Fibroblast of skin of back (primary cell): Measurements from ENCODE around the gene ACTA2.
A peak's percentile ranks its signal among the peaks of the same experiment; 100 is the strongest.

Source experiments
- DNase-seq: peaks from one replicate; pipeline ENCODE4 v3.0.0-alpha.2; 2013

The ACTA2 gene

DNA sequence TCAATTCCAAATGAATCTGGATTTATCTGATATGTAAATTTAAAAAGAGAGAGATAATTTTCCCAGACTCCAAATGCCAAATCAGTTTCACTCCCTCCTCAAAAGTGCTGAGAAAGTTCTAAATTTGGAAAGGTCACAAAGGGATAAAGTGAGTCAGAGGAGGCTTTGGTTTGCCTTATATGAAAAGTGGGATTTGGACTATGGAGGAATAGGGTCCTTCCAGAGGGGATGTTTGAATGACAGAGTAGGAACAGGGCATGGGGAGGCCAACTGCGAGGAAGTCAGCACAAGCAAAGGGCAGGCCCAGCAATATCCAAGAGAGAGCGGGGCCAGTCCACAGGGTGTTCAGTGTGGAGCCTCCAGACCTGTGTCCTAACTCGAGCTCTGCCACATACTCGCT, 28.2 kb upstream of the ACTA2 start:
- no peak for DNase-seq

DNA sequence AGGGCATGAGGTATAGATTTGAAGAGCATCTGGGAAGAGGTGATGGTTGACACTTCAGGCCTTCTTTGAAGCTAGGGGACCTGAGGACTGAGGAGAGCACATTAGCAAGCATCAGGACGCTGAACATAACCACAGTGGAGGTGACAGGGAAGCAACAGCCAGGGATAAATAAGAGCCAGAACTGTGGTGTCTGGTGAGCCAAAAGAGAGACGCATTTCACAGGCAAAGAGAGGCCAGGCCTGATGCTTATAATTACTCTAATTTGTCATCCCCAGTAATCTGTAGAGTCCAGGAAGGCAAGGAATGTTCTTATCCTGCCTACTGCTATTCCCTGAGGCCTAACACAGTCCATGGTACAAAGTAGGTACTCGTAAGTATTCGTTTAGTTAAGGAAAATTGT, 27.7 kb upstream of the ACTA2 start:
- no peak for DNase-seq

DNA sequence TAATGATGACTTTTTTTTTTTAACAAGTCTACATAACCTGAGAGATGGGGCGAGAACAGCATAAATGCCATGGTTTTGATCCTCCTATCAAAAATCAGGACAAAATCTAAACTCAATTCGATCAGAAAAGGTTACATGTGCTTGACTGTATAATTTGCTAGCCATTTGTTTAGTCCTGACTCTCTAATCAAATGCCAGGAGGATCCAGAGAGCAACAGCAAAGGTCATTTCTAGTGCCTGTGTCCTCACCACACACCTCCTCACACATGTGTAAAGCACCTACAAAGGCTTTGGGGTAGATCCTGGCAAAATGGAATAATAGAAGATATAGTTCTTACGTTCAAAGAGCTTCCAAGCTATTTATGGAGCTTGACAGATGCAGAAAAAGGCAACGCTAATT, 27.0 kb upstream of the ACTA2 start:
- DNase-seq, result no peak

DNA sequence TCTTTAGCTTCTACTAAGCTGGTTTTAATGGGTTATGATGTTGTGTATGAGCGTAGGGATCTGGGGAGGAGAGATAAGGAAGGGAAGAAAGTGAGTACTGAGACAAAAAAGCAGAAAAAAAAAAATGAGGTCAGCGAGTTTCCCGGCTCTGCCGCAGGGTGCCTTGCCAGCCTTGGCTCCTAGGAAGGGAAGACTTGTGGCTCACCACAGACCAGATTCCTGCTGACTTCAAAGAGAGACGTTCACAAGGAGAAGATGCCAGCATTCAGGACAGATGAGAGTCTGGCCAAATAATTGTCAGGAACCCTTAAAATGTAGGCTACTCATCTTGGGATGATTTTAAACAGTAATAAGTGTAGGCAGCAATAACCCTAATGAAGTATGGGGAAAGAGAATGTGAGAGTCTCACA, 26.6 kb upstream of the ACTA2 start:
- DNase-seq, result peak; percentile 87

DNA sequence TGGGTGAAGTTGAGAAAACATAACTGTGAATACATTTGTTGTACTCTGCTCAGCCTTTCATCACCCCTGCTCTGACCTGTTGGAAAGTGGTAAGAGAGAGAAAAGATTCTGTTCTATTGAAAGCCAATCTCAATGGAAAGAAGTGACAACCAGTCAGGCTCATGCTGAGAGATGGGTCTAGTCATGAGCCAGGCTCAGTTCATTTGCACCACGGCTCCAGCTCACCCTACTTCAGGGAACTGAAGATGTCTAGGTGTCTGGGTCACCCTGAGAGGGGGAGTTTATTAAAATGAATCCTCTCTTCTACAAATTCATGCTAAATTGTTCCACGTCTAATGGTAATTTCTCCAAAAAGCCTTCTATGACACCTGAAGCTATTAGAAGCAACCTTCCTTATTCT, 25.9 kb upstream of the ACTA2 start:
- DNase-seq, result no peak

DNA sequence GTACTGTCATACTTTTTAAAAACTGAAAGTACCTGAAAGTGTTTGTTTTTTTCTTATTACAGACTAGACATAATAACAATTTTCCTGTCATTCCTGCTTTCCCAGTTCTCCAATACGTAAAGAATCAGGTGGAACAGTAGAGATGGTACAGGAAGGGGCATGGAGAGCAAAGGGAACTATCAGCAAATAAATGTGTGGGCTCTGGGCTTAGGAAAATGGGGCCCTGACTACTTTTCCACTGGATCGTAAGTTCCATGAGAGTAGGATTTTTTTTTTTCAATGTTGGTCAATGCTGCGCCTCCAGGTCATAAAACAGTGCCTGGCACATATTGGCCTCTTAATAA, 22.8 kb upstream of the ACTA2 start:
- DNase-seq, result no peak

DNA sequence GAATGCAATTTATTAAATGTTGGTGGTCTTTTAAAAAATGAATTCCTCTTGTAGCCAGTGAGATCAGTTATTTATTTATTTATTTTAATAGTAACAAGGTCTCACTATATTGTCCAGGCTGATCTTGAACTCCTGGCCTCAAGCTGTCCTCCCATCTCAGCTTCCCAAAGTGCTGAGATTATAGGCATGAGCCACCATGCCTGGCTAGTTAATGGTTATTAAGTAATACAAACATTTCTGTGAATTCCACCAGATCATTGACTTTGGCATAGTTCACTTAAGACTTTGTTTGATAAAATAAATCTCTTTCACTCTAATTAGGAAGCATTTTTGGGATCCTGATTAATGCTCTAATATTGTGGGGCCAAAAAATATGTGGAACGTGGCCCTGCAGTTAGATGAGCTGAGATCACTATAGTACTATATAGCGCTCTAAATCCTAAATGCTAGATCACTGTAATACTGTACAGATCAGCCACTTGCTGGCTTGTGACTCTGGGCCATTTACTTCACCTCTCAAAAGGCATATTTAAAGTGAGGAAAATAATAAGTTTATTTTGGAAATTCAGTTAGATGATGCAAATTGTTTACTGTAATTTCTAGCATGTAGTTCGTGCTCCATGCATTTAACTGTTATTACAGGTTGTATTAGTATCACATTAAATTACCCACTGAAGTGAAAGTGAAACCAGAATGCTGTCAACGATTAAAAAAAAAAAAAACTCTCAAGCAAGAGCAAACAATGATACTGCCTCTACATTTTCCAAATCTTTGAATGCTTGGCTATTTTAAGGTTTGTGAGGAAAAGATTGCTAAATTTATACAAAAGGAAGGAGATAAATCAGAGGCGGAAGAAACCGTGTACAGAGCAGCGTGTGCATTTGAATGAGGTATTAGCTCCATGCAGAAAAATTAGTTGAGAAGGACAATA, 22.1 kb upstream of the ACTA2 start:
- no peak for DNase-seq

DNA sequence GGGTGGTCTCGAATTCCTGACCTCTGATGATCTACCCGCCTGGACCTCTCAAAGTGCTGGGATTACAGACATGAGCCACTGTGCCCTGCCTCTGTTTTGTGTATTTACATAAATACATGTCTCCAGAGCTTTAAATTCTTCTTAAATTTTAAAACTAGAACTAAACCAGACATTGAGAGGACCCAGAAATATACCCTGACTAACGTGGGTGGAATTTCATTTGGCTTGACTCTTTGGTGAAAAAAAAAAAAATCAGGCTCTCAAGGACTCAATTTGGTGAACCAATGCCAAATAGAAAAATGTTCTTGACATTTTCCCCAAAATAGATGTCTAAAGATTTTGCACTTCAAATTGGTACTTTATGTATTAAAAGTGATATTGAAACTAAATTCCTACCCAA, 21.4 kb upstream of the ACTA2 start:
- DNase-seq, result peak; percentile 71

DNA sequence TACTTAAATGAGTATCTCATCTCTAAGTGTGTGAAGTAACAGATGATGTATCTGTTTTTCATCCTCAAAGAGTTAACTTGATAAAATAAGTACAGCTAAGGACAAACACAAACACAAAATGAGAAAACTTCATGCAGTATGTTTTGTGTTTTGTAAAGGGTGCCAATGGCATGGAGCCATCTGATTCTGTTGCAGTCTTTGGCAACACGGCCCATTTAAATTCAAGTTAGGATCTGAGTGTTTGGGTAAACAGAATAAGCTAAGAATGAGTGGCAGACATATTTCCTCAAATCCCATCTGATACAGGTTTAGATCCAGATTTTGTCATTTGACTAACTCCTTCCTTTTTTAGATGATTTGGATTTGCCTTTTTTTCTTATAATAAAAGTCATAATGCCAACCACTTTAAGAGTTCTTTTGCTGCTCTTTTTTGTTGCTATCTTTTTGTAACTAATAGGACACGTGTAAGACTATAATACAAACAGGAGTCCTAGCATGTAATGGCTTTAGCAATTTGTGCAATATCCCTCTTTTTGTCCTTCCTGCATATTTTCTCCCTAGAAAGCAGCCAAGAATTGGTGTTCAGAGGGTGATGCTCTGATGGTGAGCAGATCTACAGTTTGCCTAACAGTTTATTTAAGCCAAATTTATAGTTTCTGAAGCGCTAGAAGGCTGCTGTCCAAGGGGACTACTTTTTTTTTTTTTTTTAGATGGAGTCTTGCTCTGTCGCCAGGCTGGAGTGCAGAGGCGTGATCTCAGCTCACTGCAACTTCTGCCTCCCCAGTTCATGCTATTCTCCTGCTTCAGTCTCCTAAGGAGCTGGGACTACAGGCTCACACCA, 18.9 kb upstream of the ACTA2 start:
- no peak for DNase-seq

DNA sequence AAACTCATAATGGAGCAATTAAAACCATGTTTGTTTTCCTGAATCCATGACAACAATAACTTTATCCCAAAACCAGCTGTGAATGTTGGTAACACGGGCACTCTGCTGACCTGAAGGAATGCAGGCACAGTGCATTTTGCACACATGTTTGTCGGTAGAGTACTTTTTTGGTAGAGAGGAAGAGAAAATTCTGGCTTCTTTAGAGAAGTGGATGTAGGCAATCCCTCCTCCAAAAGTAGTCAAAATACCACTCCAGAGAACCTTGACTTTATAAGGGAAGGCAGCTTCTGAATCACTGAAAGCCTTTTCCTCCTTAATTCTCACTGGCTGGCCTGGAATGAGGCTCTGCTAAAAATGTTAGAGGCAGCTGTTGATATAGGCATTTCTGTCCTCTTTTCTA, 15.8 kb upstream of the ACTA2 start:
- peak; percentile 71 for DNase-seq

DNA sequence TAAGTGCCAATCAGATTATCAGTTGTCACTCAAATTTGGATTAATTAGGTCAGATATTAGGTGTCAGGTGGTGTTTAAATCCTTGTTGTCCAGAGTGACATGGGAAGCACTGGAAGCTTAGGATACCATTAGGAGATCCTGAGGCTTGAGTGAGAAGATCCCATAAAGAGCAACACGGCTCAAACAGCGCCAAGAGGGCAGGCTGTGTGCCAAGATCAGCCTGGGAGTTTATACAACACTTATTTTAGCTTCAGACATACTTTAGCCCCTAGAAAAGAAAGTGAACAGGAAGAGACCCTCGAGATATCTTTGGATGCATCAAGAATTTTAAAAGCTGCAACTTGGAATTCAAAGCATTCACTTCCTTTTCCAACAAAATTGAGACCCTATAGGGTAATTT, 14.2 kb upstream of the ACTA2 start:
- DNase-seq, result no peak

DNA sequence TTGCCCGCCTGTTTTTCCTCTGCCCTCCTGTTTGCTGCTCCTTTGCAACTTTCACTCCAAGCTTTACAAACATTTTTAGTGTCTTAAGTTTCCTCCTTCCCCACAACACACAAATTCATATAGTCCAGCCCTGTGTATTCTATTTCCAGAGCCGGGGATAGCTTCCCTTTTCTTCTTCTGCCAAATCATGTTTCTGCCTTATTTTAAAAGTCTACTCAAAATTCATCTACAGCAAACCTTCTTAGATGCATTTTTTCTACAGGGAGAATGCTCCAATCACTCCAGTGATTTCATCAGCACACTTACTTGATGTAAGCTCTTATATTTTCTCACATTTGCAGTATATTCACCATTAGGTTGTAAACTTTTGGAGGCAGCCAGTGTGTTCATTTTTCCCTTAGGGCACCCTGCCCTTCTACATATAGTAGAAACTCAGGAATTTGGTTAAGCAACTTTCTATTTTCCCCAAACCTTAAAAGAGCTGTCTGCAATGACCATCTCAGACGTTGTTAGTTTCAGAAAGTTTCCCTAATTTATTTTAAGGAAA, 12.4 kb upstream of the ACTA2 start:
- DNase-seq, result no peak

DNA sequence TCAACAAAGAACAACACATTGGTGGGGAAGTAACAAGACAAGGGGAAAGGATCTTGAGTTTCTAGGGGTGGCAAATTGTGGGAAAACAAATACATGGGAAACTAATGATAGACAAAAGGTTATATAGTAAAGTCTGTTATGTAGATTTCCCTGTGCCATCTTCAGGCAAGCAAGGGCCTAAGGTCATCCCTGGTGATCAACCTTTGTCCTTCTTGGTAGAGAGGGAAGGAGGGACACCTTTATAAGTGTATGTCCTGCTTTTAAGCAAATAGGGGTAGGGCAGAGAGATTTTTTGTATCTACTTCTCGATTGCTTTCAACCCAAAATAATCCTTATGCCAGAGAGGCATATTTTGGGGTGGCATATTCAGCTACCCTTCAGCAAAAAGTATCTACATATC, 11.8 kb upstream of the ACTA2 start:
- DNase-seq, result no peak

DNA sequence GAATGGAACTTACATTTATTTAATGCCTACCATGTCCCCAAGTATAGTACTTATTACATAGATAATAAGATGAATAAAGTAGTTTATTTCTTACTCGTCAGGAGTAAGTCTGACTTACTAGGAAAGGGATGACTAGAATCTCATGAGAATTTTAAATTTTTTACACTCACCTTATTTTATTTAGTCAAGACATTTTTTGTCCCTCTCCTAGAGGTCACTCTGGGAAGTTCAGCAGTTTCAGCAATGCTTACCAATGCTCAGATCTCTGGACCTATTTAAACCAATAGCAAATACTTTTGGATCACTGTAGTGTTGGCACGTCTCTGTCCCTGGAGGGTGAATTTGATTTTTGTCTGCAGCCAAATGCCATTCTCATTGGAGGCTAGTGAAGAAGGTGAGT, 10.7 kb upstream of the ACTA2 start:
- no peak for DNase-seq

DNA sequence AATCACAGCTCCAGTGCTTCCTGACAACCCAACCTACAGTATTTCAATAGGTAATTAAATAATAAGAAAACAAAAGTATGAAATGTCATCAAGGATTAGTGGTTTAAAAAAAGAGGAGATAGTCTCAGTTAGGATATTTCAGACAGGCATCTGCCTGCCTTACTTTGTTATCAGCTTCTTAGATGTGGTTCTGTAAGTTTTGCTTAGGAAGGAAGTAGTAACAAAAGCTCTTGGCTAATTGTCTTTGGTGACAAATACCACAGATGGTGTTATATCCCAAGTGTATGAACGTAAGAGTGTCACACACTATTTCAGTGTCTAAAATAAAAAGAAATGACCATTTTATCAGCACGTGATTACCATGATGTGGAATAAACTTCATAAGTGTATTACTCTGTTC, 9.8 kb upstream of the ACTA2 start:
- no peak for DNase-seq

DNA sequence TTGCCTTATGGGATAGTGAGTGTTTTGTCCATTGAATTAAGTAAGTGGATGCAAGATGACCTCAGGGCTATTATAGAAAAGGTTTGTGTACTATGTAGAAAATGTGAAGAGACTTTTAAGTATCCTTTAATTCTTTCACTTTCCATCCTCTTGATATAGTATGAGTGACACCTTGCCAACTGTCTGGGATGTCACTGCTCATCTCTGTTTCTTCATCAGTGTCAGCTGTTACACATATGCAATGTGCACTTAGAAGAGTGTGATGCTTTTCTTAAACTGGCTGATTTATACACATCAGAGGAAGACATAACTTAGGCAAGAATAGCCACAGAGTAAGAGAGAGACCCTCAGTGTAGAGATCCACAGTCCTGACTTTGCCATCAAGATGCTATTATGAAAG, 8.7 kb upstream of the ACTA2 start:
- no peak for DNase-seq

DNA sequence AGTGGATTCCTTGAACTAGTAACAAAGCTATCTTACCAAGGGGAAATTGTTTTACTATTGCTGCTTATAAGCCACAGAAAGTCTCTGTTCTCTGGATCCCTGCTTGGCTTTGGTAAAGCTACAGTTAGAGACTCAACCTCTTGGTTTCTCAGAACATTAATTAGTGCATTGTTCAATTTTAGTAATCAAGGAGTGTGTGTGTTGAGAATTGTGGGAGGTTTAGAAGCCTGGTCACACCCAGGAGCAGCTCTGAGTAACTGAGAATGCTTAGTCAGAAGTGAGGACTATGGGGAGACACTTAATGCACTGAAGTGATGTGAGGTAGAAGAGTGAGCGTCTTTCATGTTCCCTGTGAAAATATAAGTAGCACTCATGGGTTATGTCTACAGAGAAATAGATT, 8.2 kb upstream of the ACTA2 start:
- no peak for DNase-seq

DNA sequence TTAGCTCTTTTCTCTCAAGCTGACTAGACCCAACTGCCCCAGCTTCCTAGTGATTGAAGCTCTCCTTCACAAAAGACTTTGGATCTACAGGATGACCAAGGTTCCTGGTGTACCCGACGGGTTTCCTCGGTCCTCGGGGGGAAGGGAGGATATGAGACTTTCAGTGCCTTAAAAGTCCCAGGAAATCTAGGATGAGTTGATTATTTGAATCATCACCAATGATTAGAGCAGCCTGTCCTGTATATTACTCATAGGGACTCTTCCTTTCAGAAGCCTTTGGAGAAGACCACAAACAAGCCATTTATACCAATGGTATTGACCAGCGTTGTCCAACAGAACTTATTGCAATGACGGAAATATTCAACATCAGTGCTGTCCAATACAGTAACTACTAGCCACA, 6.1 kb upstream of the ACTA2 start:
- DNase-seq, result no peak

DNA sequence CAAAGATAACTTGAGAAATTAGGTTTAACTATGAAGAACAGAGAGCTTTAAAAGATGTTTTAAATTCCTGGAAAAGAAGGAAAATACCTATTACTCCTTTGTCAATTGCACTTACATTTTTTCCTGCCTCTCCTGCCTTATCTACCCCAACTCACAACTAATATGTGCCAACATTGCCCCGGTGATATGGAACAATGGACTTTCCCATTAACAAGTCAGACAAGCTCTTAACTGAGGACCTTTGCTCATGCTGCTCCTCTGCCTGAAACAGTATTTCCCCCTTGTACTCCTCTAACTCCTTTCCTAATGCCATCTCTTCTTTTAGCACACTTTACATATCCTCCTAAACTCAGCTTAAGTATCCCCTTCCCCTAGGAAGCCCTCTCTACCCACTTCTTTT, 4.8 kb upstream of the ACTA2 start:
- no peak for DNase-seq

DNA sequence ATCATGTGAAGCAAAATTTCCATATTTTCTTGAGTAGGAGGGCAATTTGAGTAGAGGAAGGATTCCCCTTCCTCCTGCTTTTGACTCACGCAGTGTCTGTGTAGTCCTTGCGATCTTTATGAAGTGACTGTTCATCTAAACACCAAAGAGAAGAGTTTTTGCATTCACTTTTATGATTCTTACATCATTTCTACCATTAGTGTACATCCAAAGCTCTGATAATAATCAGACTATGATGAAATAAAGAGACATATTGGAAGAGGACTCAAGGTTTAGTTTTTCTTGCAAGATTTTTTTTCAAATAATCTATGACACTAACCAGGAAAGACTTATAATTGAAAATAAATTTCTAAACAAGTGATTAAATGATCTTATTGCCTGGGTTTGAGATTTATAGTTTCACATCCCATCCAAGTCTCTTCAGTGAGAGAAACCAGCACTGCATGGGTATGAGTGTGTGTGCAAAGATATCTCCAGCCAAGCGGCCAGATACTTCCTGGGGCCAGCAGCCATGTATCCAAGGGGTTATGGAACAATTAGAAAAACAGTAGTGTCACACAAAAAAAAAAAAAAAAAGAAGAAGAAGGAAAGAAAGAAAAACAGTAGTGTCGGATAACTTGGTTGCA, 2.0 kb upstream of the ACTA2 start:
- DNase-seq, result no peak

DNA sequence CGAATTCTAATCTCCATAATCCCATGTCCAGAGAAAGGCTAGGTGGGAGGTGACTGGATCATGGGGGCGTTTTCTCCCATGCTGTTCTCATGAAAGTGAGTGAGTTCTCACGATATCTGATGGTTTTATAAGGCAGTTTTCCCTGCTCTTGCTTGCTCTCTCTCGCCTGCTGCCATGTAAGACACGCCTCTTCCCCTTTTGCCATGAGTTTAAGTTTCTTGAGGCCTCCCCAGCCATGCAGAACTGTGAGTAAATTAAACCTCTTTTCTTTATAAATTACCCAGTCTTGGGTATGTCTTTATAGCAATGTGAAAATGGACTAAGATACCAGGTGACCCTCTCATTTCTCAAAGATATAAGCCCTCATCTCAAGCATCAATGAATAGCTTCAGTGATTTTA, 1.1 kb upstream of the ACTA2 start:
- DNase-seq, result no peak

DNA sequence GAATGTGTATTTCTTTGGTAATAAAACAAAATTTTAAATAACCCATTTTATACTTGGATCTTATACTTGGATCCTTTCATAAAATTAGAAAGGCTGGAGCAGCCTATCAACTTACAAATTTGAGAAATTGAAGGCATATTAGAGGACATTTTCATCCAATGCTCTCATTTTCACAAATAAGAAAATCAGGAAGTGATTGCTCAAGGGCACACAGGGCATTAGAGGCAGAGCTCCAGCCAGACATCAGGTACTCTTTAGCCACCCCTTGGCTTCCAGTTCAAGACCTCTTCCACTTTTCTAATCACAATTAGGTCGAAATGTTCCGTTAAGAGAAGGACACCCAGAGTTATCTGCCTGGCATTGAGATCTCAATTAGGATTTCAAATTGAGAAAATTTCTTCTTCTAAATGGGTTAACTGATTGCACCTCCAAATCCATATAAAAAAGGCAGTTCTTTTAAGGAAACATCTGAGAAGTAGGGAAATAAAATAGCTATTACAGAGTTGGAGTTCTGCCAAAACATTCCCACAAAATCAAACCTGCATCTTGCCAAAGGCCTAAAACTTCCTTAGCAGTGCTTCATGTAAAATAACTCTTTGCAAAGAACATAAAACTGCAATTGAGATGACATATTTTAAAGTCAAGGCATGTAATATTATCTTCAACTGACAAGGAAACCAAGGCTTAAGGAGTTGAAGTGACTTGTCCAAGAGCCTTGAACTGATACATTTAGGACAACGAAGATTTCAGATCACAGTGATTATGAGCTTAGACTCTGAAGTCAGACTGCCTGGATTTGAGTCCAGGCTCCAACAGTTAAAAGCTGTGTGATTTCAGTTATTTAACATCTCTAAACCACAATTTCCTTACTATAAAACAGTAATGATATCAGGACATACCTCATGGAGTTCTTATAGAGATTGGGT, 2.4 kb downstream of the ACTA2 start:
- no peak for DNase-seq
